ENCODE results near the gene CCDC112.

The CCDC112 gene

DNA sequence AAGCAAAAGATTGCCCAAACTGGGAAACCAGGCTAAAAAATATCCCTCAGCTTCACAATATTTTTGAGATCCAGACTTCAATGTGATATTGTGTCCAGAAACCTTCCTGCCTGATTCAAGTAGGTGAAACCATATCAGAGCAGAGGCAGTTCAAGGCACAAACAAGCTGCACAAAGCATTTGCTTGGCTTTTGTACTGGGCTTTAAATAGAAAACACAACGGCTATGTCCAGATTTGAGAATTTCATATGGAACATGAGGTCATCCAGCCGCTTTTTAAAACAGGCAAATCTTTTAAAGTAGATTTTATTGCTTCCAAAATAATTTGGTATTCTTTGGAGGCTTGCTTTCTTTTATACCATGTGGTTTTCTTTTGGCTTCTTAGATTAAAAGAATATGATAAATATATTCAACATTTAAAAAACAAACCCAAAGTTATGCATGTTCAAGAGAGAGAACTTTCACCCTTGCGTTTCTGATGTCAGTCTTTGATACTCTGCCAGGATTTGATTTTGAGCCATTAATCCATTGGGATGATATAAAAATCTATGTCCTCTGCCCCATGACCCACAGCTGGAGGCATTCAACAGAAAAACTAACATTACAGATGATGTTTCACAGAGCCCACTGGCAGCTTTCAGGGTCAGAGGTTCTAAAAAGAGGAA, 29.0 kb upstream of the CCDC112 start:
- DNase-seq (ENCODE audit: low read depth) = no peak
- H3K4me3 ChIP-seq (ENCODE audit: control insufficient read depth, low read depth, low read length) = no peak overlapping the region
- TF ChIP-seq, protein P1, sequence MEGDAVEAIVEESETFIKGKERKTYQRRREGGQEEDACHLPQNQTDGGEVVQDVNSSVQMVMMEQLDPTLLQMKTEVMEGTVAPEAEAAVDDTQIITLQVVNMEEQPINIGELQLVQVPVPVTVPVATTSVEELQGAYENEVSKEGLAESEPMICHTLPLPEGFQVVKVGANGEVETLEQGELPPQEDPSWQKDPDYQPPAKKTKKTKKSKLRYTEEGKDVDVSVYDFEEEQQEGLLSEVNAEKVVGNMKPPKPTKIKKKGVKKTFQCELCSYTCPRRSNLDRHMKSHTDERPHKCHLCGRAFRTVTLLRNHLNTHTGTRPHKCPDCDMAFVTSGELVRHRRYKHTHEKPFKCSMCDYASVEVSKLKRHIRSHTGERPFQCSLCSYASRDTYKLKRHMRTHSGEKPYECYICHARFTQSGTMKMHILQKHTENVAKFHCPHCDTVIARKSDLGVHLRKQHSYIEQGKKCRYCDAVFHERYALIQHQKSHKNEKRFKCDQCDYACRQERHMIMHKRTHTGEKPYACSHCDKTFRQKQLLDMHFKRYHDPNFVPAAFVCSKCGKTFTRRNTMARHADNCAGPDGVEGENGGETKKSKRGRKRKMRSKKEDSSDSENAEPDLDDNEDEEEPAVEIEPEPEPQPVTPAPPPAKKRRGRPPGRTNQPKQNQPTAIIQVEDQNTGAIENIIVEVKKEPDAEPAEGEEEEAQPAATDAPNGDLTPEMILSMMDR (IDR thresholded peaks at IDR 0.05; ENCODE audit: control insufficient read depth, insufficient read depth, low read depth, low read length, missing control alignments) = no peak

DNA sequence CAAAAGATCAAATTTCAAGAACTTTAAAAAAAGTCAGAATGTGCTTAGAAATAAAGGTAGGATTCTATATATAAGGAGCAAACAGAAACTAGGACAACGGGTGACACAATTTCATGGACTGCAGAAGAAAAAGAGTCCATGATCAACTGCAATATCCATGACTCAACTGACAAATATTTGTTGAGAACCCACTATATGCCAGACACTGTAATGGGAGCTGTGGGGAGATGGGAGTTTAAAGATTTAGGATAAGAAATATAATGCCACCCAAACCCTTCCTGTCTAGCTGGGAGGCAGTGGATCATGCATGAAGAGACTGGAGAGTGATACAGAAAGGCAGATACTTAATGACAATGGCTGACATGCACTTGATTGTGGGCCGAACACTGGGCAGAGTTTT, 27.6 kb upstream of the CCDC112 start:
- TF ChIP-seq, protein P1 (IDR thresholded peaks at IDR 0.05; ENCODE audit: control insufficient read depth, insufficient read depth, low read depth, low read length, missing control alignments) = no peak
- no peak for DNase-seq (ENCODE audit: low read depth)
- H3K4me3 ChIP-seq (ENCODE audit: control insufficient read depth, low read depth, low read length) = no peak overlapping the region

DNA sequence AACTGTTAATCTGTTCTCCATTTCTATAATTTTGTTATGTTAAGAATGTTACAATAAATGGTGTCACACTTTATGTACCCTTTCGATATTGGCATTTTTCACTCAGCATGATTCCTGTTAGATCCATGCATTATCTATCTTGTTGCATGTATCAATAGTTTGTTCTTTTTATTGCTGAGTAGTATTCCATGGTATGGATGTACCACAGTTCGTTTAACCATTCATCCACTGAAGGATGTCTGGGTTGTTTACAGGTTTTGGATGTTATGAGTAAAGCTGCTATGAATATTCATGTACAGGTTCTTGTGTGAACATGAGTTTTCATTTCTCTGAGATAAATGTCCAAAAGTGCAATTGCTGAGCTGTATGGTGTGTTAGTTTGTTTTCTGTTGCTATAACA, 26.3 kb upstream of the CCDC112 start:
- no peak for DNase-seq (ENCODE audit: low read depth)
- TF ChIP-seq, protein P1 (IDR thresholded peaks at IDR 0.05; ENCODE audit: control insufficient read depth, insufficient read depth, low read depth, low read length, missing control alignments) = no peak
- no peak overlapping the region for H3K4me3 ChIP-seq (ENCODE audit: control insufficient read depth, low read depth, low read length)

DNA sequence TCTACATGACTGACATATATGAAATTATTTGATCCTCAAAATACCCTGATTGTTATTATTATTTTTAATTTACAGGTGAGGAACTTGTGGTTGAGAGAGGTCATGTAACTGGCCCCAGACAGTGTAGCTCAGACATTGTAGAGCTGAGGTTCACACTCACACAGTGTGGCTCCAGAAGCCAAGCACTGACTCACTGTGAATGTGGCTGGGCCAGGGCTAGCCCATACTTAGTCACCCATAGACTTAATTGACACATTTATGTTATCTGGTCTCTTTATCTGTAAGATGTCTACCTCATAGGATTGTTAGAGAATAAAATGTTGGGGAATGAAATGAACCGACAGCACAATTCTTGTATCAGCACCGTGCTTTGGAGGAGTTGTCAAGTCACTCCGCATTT, 24.9 kb upstream of the CCDC112 start:
- DNase-seq (ENCODE audit: low read depth) = no peak
- H3K4me3 ChIP-seq (ENCODE audit: control insufficient read depth, low read depth, low read length) = no peak overlapping the region
- TF ChIP-seq, protein P1 (IDR thresholded peaks at IDR 0.05; ENCODE audit: control insufficient read depth, insufficient read depth, low read depth, low read length, missing control alignments) = no peak

DNA sequence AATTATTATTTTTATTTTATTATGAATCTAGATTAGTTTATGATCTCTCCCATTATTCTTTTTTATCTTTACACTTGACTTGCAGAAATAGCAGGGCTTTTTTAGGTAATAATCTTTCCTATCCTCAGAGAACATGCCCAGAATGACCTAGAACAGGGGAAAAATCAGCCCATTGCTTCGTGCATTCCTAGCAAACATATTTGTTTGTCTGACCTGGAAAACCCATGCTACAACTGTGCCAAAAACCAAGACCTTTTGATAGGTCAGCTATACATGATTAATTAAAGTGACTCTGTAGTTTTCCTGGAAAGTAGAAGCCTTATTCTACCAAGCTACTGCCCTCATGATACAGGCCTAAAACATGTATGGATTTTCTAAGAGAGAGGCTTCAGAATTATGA, 24.1 kb upstream of the CCDC112 start:
- TF ChIP-seq, protein P1 (IDR thresholded peaks at IDR 0.05; ENCODE audit: control insufficient read depth, insufficient read depth, low read depth, low read length, missing control alignments) = no peak
- no peak for DNase-seq (ENCODE audit: low read depth)

DNA sequence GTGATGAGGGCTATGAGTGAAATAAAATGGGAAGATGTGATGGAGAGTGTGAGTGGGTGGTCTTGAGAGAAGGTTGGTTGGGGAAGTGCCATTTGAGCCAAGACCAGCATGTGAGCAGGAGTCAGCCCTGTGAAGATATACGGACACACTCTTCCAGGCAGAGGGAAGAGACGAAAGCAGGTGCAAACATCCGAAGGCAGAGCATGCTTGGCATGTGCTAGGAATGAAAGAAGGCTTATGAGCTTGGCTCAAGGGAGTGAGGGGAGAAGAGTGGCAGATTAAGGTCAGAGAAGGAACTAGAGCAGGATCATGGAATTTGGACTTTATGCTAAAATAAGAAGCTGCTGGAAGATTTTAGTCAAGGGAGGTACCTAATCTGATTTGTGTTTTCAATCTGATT, 23.6 kb upstream of the CCDC112 start:
- TF ChIP-seq, protein P1 (IDR thresholded peaks at IDR 0.05; ENCODE audit: control insufficient read depth, insufficient read depth, low read depth, low read length, missing control alignments) = no peak
- no peak for DNase-seq (ENCODE audit: low read depth)
- H3K4me3 ChIP-seq (ENCODE audit: control insufficient read depth, low read depth, low read length) = no peak overlapping the region

More for the DNA sequence above, 24.1 kb upstream of the CCDC112 start:
- no peak overlapping the region for H3K4me3 ChIP-seq (ENCODE audit: control insufficient read depth, low read depth, low read length)

Data from AG09309 (cell line).